Smooth muscle cell (in vitro differentiated cells): ENCODE results near the gene SKAP2. TPM values are rescaled to one million over a fixed set of nuclear protein-coding genes. Genes with fewer than 3 reads are reported as not detected.

Experiments
- DNase-seq: peaks from one replicate; lab custom pipeline; 2025; ENCODE audit not compliant: unreplicated experiment; lab: John Stamatoyannopoulos, UW
- H2AFZ ChIP-seq: fragments of 200-600 bp; sonication (generic); 2 replicates; pipeline ENCODE4 v1.6.0; 2016; ENCODE audit warnings: antibody characterized with exemption, low read depth, mild to moderate bottlenecking
- H3F3A ChIP-seq: fragments of 200-600 bp; sonication (generic); 2 replicates; pipeline ENCODE4 v1.6.0; 2017; ENCODE audit warnings: antibody characterized with exemption, low read depth
- H3K27ac ChIP-seq: fragments of 200-600 bp; sonication (generic); 2 replicates; pipeline ENCODE4 v1.5.1; 2016; ENCODE audit warnings: low read depth, mild to moderate bottlenecking
- H3K27me3 ChIP-seq: fragments of 200-600 bp; sonication (generic); 2 replicates; pipeline ENCODE4 v1.6.1; 2016; ENCODE audit warnings: low read depth, mild to moderate bottlenecking
- H3K36me3 ChIP-seq: fragments of 200-600 bp; sonication (generic); 2 replicates; pipeline ENCODE4 v1.5.1; 2016; ENCODE audit warnings: low read depth
- H3K4me1 ChIP-seq: fragments of 200-600 bp; sonication (generic); 2 replicates; pipeline ENCODE4 v1.5.1; 2016; ENCODE audit warnings: low read depth
- H3K4me2 ChIP-seq: fragments of 200-600 bp; sonication (generic); 2 replicates; pipeline ENCODE4 v1.6.0; 2016; ENCODE audit warnings: mild to moderate bottlenecking
- H3K4me3 ChIP-seq: fragments of 200-600 bp; sonication (generic); 2 replicates; pipeline ENCODE4 v1.5.1; 2016; ENCODE audit warnings: mild to moderate bottlenecking
- H3K79me2 ChIP-seq: fragments of 200-600 bp; sonication (generic); 2 replicates; pipeline ENCODE4 v1.6.0; 2016; ENCODE audit warnings: low read depth, mild to moderate bottlenecking
- H3K9ac ChIP-seq: fragments of 200-600 bp; sonication (generic); 2 replicates; pipeline ENCODE4 v1.6.0; 2016; ENCODE audit warnings: low read depth
- H3K9me3 ChIP-seq: fragments of 200-600 bp; sonication (generic); replicated peaks from 2 replicates; pipeline ENCODE4 v1.5.1; 2016; ENCODE audit warnings: low read depth
- H4K20me1 ChIP-seq: fragments of 200-600 bp; sonication (generic); 2 replicates; pipeline ENCODE4 v1.6.0; 2016; ENCODE audit warnings: low read depth
- WGBS: methylation state at CpG from one replicate; pipeline ENCODE4 v1.1.7; 2016; ENCODE audit warnings: low lambda C conversion rate; 5-methylcytosine and 5-hydroxymethylcytosine counted together
- polyA plus RNA-seq: library from polyadenylated mRNA; unstranded; fragments of >200 nt; fragmentation: Nextera tagmentation; extraction: Ambion mirVana; gene quantifications from 2 replicates; pipeline ENCODE4 v1.2.1, GENCODE V29; 2016
- total RNA-seq: library from RNA; depleted of rRNA; stranded (reverse); fragments of >200 nt; gene quantifications from 2 replicates; pipeline ENCODE4 v1.2.3, GENCODE V29; 2014
- TF ChIP-seq, protein P1 (sequence below): fragments of 200-600 bp; sonication (generic); IDR thresholded peaks from 2 replicates; pipeline ENCODE4 v1.5.1; 2017; ENCODE audit warnings: borderline replicate concordance, mild to moderate bottlenecking, antibody characterized with exemption; ENCODE audit not compliant: insufficient read depth, poor library complexity, severe bottlenecking

The SKAP2 gene
- total and polyA plus RNA-seq, 2 experiments from 2014 or later: 7.7 to 14.8 TPM

DNA sequence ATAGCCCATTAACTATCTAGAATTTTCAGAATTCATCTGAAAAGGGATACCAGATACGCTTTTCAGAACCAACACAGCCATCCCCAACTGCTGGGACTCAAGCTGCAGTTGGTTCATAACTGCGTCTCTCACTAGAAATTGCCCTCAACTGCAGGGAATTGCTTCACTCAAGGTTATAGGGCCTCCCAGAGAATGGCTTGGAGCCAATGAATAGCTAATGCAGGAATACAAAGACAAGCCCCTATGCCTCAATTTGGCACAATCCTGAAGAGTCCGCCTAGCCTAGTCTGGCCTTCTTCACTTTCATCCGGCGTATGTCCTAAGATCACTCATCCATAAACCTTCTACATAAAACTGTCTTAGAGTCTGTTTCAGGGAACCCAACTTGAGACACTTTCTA, 164.0 kb downstream of the SKAP2 start:
- H3K79me2 ChIP-seq: no peaks in the 10 kb centered on the region
- H3K27ac ChIP-seq: no peak overlapping the region
- H3F3A ChIP-seq: no peaks in the 10 kb centered on the region
- no peak overlapping the region for H3K9ac ChIP-seq
- no peaks in the 10 kb centered on the region for H3K4me1 ChIP-seq
- no peak overlapping the region for H3K4me2 ChIP-seq
- H3K36me3 ChIP-seq: no peaks in the 10 kb centered on the region
- no peaks in the 10 kb centered on the region for H4K20me1 ChIP-seq
- H3K9me3 ChIP-seq: no peaks in the 10 kb centered on the region
- no peak for DNase-seq
- peaks cover 5% of the 10 kb centered on the region for H3K27me3 ChIP-seq
- TF ChIP-seq, protein P1, sequence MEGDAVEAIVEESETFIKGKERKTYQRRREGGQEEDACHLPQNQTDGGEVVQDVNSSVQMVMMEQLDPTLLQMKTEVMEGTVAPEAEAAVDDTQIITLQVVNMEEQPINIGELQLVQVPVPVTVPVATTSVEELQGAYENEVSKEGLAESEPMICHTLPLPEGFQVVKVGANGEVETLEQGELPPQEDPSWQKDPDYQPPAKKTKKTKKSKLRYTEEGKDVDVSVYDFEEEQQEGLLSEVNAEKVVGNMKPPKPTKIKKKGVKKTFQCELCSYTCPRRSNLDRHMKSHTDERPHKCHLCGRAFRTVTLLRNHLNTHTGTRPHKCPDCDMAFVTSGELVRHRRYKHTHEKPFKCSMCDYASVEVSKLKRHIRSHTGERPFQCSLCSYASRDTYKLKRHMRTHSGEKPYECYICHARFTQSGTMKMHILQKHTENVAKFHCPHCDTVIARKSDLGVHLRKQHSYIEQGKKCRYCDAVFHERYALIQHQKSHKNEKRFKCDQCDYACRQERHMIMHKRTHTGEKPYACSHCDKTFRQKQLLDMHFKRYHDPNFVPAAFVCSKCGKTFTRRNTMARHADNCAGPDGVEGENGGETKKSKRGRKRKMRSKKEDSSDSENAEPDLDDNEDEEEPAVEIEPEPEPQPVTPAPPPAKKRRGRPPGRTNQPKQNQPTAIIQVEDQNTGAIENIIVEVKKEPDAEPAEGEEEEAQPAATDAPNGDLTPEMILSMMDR: no peak
- 95% methylated on average over 5 of the region's 5 CpGs for WGBS
- no peak overlapping the region for H3K4me3 ChIP-seq
- H2AFZ ChIP-seq: no peak overlapping the region

DNA sequence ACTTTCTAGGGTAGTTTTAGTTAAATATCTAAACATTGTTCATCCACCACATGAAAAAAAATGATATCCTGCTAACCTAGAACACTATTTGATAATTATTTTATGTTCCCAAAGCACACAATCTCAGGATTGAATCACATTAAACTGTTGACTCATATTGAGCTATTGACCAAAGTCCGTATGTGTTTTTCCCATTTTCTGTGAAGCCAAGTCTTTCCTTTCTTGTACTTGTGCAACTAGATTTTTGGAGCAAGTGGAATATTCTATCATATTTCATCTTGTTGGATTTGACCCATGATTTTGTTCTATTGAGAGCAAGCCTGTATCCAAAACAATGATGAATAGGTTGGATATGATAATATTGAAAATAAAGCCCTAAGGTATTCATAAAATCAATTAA, 164.6 kb downstream of the SKAP2 start:
- no peaks in the 10 kb centered on the region for H3F3A ChIP-seq
- no peak overlapping the region for H3K27ac ChIP-seq
- peaks cover 5% of the 10 kb centered on the region for H3K27me3 ChIP-seq
- no peak for DNase-seq
- no peaks in the 10 kb centered on the region for H3K79me2 ChIP-seq
- no peaks in the 10 kb centered on the region for H3K4me1 ChIP-seq
- no peaks in the 10 kb centered on the region for H3K36me3 ChIP-seq
- H3K4me3 ChIP-seq: no peak overlapping the region
- no peaks in the 10 kb centered on the region for H4K20me1 ChIP-seq
- H2AFZ ChIP-seq: no peak overlapping the region
- H3K9me3 ChIP-seq: no peaks in the 10 kb centered on the region
- 87% methylated on average over 1 of the region's 1 CpG for WGBS
- H3K4me2 ChIP-seq: no peak overlapping the region
- TF ChIP-seq, protein P1: no peak
- H3K9ac ChIP-seq: no peak overlapping the region

DNA sequence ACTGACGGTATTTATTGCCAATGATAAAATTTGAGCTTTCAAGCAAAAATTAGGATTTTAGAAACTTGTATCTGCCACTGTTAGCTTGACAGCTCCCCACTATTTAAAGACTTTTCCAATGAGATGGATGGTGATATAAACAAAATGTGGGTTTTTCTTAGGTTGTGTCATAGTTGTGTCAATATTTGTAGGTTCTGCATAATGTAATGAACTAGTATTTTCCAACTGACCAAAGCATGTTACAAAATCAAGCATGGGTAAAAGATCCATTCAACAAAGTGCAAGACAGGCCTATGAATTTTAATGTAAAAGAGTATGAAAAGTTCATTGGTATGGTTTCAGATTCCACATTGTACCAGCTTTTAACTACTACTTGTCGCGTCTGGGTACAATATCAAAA, 165.6 kb downstream of the SKAP2 start:
- Histone ChIP-seq H3K9ac (no peak overlapping the region), H3F3A (no peaks in the 10 kb centered on the region), H3K9me3 (no peaks in the 10 kb centered on the region), H3K4me3 (no peak overlapping the region), H3K4me1 (no peaks in the 10 kb centered on the region), H3K4me2 (no peak overlapping the region), H3K79me2 (no peaks in the 10 kb centered on the region), H3K36me3 (no peaks in the 10 kb centered on the region), H3K27ac (no peak overlapping the region), H3K27me3 (peaks cover 5% of the 10 kb centered on the region), H4K20me1 (no peaks in the 10 kb centered on the region), H2AFZ (no peak overlapping the region)
- 97% methylated on average over 3 of the region's 3 CpGs for WGBS
- TF ChIP-seq, protein P1: no peak
- DNase-seq: no peak

DNA sequence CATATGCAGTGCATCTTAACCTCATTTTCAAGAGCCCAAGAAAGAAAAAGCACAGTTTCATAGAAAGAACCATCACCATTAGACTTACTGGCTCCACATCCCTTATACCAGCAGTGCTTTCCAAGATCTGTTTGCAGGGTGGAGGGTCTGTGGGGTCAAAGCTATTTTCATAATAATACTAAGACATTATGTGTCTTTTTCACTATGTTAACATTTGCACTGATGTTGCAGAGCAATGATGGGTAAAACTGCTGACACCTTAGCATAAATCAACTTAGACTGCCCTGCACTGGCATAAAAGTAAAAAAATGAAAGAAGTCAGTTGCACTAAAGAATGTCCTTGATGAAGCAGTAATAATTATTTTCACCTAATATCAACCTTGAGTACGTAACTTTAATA, 166.2 kb downstream of the SKAP2 start:
- Histone ChIP-seq H3K79me2 (no peaks in the 10 kb centered on the region), H3K4me1 (no peaks in the 10 kb centered on the region), H2AFZ (no peak overlapping the region), H3K9me3 (no peaks in the 10 kb centered on the region), H3K9ac (no peak overlapping the region), H3F3A (no peaks in the 10 kb centered on the region), H3K36me3 (no peaks in the 10 kb centered on the region), H3K27me3 (peaks cover 5% of the 10 kb centered on the region), H3K4me2 (no peak overlapping the region), H3K27ac (no peak overlapping the region), H4K20me1 (no peaks in the 10 kb centered on the region), H3K4me3 (no peak overlapping the region)
- WGBS: 96% methylated on average over 1 of the region's 1 CpG
- no peak for DNase-seq
- TF ChIP-seq, protein P1: no peak
